RCC 7860 (cell line): Measurements from ENCODE around the gene PGA4.
A peak's percentile ranks its signal among the peaks of the same experiment; 100 is the strongest.
"Not testable (repeated sequence)": the region's sequence is repeated elsewhere in the genome, so short reads cannot be mapped to it uniquely, and the experiment has no call there.

ENCODE experiments used
- DNase-seq: peaks from one replicate; pipeline ENCODE4 v3.0.0-alpha.2; 2015; ENCODE audit warnings: low spot score
- FAIRE-seq: peaks from 2 replicates; lab custom pipeline; 2012; peaks lifted over from hg19 to GRCh38; lab: Jason Lieb, UNC

PGA4 gene

DNA sequence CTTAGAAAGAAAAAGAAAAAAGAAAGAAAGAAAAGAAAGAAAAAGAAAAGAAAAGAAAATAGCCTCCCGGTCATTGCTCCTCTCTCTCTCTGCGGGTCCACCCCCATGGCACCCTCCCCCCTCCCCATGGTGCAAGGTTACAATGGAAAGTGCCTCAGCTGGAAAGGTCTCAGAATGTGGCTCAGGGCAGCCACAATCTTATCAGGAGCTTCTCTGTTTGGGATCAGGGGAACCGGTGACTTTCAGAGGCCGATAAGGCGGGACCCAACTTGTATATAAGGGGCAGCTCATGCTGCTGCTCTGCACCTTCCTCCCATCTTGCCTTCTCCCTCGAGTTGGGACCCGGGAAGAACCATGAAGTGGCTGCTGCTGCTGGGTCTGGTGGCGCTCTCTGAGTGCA, at the start of gene PGA4:
PGA4 (plus strand) TSS at position 301 of the 400 bp plus-strand sequence; CDS start at position 355, 54 bp downstream.
- not testable (repeated sequence) for FAIRE-seq, DNase-seq

DNA sequence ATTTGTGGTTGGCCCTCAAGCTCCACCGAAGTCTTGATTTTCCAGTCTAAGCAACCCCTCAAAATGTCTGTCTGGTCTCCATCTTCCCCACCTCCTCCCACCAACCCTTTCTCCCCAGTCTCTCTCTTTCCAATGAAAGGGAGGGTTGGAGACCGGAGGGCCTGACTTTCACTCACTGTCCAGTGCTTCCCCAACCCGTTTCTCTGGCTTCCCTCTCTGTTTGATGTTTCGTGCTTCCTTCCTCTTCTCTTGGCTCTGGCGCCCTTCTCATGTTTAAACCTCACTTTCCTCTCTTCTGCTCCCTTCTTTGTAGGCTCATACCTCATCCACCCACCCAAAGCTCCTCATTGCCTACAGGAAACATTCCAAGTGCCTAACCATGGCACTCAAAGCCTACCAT, 49.8 kb upstream of the PGA4 start:
- no peak for FAIRE-seq

DNA sequence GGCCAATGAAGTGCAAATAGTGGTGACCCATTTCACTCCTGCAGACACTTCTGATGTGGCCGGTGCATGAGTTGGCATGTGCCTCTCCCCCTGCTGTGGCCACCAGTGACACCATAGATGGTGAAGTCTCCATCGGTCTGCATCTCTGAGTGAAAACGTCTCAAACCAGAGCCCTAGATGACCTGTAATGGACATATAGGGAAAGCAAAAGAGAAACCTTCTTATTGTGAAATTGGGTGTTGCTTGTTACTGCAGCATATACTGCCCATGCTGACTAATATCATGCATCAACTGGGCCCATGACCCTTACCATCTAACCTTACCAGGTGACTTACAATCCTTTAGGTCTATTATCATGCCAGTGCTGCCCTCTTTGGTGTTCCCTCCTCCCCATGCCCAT, 49.3 kb upstream of the PGA4 start:
- DNase-seq (no peak), FAIRE-seq (no peak)

More for the DNA sequence above, 49.8 kb upstream of the PGA4 start:
- DNase-seq = no peak

DNA sequence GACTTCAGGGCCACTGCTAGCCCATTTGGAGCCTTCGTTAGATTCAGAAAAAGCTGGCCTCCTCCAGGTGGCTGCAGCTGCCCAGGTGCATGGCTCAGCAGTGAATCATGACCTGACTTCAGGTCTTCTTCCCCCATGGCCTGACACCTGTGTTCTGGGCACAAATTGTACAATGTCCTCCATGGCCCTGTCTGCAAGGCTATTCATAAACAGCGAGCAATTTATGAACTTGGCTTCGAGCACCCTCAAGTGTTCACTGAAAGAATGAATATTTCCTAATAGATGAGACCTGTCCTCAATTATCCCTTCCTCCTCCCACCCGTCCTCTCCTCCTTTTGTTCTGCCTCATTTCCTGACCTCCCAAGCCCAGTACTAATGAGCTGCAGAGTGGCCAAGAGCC, 48.7 kb upstream of the PGA4 start:
- DNase-seq = no peak
- FAIRE-seq = no peak

DNA sequence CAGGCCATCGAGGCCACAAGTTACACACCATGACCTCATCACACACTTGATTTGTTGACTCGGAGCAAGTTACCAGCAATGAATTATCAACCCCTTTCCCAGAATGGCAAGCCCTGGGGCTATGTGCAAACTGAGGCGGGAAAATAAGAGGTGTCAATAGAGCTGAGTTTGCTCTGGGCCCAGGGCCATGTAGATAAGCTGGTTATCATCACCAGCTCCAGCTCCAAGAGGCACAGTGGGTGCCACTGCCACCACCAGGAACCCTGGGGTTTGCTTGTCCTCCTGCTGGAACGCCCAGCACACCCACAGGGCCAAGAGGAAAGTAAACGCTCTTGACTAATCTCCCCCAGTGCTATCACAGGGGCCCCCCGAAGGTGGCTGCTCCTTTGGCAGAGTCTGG, 47.9 kb upstream of the PGA4 start:
- no peak for FAIRE-seq
- no peak for DNase-seq

DNA sequence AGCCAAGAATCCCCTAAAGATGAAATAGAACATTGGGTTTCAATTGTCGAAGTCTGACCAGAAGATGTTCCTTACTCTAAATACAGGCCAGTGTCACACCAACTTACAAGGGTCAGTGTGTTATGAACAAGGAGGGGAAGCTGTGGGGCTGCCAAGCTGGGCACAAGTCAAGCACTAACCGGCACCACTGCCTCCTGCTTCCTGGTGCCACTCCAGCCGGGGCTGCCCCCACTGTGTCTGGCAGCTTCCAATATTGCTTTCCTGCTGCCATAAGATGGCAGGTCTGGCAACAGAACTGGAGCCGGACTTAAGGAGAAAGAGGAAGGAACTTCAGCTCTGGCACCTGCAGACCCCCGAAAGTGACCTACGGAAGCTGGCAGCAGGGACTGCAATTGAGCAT, 47.2 kb upstream of the PGA4 start:
- FAIRE-seq = no peak

DNA sequence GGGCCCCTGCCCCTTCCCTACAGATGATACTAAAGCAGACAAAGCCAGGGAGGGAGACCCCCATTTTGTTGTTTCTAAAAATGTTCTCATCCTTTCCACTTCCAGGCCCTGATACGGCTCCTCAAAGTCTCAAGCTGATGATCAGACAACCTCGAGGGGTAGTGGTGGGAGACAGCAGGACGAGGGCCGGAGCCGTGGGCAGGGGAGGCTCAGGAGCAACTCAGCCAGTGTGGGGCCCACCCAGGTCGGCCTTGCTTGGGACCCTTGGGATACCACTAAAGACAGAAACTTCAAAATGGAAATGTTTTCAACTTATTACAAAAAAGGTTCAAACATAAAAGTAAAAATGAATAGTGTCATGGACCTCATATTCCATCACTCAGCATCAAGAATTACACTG, 45.7 kb upstream of the PGA4 start:
- FAIRE-seq = no peak
- DNase-seq = no peak

More for the DNA sequence above, 47.2 kb upstream of the PGA4 start:
- no peak for DNase-seq

DNA sequence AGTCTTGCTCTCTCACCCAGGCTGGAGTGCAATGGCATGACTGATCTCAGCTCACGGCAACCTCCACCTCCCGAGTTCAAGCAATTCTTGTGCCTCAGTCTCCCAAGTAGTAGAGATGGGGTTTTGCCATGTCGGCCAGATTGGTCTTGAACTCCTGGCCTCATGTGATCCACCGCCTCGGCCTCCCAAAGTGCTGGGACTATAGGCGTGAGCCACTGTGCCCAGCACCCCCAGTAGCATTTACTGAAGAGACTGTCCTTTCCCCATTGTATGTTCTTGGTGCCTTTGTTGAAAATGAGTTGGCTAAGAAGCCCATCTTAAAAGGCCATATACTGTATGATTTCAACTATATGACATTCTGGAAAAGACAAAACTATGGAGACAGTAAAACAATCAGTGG, 41.9 kb upstream of the PGA4 start:
- not testable (repeated sequence) for FAIRE-seq, DNase-seq

DNA sequence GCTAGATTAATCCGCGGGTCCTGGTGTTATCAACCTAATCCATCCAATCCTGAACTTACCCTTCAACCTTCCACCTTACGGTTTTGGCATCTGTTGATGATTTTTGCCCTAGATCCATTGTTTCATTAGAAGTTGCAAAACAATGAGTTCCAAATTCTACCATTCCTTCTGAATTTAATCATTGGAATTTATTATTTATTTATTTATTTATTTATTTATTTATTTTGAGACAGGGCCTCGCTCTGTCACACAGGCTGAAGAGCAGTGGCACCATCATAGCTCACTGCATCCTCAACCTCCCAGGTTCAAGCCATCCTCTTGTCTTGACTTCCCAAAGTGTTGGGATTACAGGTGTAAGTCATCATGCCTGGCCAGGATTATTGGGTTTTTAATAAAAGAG, 40.7 kb upstream of the PGA4 start:
- FAIRE-seq (no peak), DNase-seq (no peak)

DNA sequence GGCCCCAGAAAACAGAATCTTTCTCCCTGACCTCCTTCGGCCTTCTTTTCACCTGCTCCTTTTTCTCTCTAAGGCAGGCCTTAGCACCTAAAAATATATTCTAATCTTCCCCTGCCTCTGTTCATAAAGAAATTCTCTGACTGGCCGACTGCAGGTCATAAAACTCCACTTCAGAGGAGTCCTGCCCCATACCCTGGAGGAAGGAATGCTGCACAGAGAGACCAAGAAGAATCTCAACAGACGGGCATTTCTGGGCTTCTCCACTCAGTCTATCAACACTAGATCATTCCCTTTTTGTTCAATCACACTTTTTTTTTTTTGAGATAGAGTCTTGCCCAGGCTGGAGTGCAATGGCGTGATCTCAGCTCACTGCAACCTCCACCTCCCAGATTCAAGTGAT, 38.5 kb upstream of the PGA4 start:
- FAIRE-seq = no peak

DNA sequence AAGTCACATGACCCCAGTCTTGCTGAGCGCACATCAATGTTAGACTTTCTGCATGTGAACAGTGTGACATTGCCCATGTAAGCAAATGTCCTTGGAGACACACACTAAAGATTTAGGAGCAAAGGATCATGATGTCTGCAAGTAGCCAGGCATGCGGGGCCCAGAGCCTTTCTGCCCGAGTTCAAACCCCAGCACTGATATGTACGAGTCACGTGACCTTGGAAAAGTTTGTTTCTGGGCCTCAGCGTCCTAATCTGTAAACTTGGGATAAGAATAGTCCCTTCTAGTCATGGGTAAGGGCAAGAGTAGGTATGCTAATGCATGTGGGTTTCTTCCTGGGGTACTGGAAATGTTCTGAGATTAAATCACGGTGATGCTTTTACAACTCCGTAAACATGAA, 35.6 kb upstream of the PGA4 start:
- FAIRE-seq = no peak

More for the DNA sequence above, 38.5 kb upstream of the PGA4 start:
- no peak for DNase-seq

DNA sequence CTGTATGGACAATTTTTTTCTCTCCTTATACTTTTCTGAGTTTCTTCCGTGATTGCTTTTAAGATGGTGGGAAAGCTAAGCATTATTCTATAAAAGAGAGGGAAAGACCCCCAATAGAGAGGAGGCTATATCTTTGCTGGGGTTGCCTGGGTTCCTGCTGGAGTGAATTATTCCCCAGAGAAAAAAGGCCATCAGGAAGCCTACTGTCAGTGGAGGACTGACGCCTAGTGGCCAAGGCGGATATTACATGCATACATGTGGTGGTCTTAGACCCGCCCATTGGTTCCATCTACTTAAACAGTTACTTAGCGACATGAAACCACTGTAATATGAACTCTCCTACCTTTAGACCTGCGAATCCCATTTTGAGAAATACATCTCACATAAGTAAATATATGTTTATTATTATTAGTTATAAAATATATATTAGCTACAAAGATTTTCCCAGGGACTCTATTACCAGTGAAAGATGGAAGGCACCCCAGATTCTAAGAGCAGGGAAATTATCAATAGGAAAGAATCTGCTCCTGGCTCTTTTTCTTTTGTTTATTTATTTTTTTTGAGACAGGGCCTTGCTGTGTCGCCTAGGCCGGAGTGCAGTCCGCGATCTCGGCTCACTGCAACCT, 34.5 kb upstream of the PGA4 start:
- no peak for FAIRE-seq

More for the DNA sequence above, 35.6 kb upstream of the PGA4 start:
- no peak for DNase-seq

DNA sequence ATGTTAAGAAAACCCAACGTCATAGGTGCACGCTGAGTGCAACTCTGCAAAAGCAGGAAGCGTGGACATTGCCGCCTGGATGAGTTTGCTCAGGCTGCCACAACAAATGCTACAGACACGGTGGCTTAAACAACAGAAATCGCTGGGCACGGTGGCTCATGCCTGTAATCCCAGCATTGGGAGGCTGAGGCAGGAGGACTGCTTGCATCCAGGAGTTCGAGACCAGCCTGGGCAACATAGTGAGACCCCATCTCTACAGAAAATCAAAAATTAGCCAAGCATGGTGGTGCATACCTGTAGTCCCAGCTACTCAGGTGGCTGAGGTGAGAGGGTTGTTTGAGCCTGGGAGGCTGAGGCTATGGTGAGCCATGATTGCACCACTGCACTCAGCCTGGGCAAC, 32.2 kb upstream of the PGA4 start:
- no peak for FAIRE-seq
- no peak for DNase-seq

More for the DNA sequence above, 34.5 kb upstream of the PGA4 start:
- DNase-seq = peak; percentile 56

DNA sequence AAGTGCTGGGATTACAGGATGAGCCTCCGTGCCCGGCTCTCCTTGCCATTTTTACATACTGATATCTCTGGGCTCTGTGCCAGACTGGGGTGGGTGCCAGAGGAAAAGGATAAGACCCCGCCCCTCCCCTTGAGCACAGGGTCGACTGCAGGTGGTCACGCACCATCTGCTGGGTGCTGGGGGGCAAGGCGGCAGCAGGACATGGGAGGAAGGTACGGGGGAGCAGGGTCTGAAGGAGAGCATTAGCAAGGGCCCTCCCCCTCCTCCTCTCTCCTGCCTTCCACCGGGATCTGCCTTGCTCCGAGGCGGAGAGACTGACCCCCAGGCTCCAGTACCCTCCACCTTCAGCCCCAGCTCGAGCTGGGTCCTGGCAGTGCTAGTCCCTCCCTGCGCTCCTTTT, 28.6 kb upstream of the PGA4 start:
- DNase-seq = no peak
- FAIRE-seq = no peak

DNA sequence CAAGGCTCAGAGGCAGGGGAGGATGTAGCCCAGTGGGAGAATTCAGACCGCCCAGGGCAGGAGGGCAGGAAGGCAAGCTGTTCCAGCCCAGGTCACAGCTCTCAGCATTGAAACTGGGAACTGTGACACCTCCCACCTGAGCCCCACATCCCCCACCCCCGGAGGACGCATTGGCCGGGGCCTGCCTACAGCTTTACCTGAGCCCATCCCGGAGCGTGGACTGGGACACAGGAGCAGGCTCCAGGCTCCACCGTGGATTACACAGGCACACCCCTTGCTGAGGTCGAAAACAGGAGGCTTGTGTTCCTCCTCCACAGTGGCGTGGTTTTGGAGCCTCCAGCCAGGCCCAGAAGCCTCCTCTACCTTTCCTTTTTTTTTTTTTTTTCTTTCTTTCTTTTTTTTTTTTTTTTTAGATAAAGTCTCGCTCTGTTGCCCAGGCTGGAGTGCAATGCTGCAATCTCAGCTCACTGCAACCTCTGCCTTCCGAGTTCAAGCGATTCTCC, 27.9 kb upstream of the PGA4 start:
- no peak for DNase-seq
- no peak for FAIRE-seq

DNA sequence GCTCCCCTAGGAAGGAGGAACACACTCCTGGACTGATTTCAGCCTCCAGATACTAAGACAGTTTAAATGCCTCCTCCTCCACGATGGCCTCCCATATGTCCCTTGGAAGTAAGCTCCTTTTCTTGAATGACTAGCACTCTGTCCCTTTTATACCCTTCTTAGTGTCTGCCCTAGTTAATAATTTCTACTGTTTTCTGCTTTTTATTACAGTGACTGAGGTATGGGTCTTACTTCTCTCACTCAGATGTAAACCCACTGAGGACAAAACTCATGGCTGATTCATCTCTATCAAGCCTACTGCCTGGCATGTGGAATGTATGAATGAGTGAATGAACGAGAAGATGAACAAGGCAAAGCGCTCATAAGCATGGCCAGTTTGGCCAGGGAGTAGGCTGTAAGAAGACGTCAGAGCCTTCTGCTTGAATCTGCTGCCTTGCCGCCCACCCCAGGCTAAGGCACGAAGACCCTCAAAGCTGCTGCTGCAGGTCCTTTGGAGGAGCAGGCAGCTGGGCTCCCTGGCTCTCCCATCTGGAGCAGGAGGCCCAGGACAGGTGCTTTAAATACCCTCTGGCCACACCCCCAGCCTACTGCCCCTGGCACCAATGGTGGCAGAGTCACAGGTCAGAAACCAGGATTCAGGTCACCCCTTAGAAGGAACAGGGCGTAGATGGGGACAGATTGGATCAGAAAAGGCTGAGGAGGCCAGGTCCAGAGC, 27.0 kb upstream of the PGA4 start:
- FAIRE-seq (no peak), DNase-seq (peak; percentile 9)

DNA sequence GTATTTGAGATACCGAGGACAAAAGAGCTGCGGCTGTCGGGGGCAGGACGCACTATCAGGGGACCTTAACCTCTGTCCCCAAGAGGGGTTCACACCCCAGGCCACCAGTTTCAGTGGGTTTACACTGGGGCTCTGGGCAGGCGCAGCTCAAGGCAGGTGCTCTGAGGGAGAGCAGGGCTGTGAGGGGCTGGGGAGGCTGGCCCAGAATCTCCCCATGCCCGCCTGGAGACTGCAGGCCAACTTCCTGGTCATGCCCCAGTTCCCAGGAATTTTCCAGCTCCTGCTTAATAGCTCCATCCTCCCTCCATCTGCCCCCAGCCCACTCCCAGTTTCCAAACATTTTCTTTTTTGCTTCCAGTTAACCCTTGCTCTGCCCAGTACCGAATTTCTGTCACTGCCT, 26.4 kb upstream of the PGA4 start:
- no peak for FAIRE-seq
- no peak for DNase-seq

DNA sequence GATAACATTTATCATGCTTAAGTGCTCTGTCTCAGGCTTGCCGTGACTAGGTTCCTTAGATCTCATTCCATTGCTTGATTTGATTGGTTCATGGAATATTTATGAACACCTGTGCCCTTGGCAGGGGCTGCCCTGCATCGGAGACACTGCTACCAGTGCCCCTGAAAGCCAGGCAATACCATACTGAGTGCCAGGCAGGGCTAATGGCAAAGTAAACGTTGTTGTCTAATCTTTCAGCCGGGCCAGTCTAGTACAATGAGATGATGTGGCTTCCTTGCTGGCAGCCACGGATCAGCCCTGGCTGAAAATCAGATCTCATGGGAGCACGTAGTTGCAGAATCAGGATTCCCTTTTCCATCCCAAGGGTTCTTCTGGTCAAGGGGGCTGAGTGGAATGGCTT, 23.8 kb upstream of the PGA4 start:
- DNase-seq (no peak), FAIRE-seq (no peak)

DNA sequence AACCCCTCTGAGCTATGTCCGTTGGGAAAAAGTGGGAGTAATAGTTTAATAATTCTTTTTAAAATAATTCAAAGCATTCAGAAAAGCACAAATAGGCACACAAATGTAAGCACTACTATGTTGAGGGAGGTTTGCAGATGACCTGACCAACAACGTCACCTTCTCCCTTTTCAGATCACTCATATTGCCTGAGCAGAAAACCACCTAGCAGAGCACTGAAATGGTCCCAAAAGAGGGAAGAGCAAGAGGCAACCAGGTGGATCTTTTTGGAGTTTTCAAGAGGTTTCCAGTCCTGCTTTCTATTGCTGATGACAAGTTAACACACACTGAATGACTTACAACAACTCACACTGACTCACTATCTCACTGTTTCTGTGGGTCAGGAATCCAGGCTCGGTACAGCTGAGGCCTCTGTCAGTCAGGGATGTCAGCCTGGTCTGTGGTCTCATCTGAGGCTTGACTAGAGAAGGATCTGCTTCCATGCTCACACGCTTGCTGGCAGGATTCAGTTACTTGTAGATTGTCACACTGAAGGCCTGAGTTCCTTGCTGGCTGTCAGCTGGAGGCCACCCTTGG, 23.1 kb upstream of the PGA4 start:
- FAIRE-seq (no peak), DNase-seq (no peak)

DNA sequence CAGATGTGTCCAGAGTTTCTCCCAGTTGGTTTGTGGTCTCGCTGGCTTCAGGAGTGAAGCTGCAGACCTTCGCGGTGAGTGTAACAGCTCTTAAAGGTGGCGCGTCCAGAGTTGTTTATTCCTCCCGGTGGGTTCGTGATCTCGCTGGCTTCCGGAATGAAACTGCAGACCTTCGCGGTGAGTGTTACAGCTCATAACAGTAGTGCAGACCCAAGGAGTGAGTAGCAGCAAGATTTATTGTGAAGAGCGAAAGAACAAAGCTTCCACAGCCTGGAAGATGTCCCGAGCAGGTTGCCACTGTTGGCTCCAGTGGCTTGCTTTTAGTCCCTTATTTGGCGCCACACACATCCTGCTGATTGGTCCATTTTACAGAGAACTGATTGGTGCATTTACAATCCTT, 20.7 kb upstream of the PGA4 start:
- FAIRE-seq (no peak), DNase-seq (no peak)

DNA sequence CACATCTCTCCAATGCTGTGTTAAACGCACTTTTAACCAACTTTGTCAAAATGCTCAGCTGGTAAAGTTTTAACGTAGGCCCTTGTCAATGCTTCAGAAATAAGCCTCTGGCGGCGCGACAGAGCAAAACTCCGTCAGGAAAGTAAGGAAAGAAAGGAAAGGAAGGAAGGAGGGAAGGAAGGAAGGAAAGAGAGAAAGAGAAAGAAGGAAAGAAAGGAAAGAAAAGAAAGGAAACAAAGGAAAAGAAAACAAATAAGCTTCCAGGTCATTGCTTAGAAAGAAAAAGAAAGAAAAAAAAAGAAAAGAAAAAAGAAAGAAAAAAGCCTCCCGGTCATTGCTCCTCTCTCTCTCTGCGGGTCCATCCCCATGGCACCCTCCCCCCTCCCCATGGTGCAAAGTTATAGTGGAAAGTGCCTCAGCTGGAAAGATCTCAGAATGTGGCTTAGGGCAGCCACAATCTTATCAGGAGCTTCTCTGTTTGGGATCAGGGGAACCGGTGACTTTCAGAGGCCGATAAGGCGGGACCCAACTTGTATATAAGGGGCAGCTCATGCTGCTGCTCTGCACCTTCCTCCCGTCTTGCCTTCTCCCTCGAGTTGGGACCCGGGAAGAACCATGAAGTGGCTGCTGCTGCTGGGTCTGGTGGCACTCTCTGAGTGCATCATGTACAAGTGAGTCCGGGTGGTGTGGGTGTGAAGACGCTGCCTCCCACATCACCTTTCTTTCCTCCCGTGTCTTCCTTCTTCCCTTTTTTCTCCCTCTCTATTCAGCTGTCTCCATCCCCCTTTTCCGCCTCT, 19.0 kb upstream of the PGA4 start, which contains the start of gene PGA3:
PGA3 (plus strand) TSS at position 566 of the 797 bp plus-strand sequence; CDS start at position 616, 50 bp downstream.
- not testable (repeated sequence) for FAIRE-seq, DNase-seq
